ENCODE measurements around the gene TBX15. TPM values are rescaled to one million over a fixed set of nuclear protein-coding genes. Genes with fewer than 3 reads are reported as not detected.

Gene TBX15
- total RNA-seq, 1 donor from 2014 or later = not detected

DNA sequence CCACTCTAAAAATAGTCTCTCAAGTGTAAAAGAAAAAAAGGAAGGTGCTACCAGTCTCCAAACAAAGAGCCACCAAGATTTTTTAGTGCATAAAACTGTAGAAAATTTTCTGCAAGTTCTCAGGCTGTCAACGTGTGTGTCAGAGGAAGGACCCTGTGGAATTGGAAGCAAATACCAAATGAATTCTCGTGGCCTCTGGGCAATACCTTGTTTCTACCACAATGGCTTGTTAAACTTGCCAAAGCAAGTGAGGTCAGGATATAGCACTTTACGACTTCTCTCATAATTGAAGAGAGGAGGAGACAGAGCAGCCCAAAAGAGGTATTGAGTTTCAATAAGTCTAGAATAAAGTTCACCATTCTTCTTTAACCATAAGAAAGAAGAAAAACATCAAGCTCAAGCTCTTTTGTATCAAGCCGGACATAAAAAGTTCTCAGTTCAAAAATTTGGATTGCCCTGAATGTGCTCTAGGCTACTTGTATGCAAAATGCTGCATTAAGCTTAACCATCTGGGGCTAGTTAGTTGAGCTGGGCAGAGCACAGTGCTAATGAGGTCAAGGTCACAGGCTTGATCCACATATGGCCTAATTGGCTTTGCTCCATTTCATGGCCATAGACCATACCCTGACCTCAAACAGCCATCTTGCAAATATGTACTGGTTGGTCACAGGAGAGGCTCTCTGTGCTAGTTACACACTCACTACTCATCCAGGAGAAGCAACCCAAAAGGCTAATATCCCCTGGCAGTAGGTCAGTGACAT lies 60.5 kb downstream of the TBX15 start:
- FAIRE-seq (no peak), DNase-seq (ENCODE audit: low read depth) (no peak)
- Histone ChIP-seq H3K27me3 (ENCODE audit: control insufficient read depth, insufficient read depth, low read length) (no peaks in the 10 kb centered on the region), H3K4me3 (ENCODE audit: low read depth, low read length) (no peak overlapping the region), H3K36me3 (ENCODE audit: control insufficient read depth, insufficient read depth, low read length) (no peaks in the 10 kb centered on the region)
- TF ChIP-seq, protein P1, sequence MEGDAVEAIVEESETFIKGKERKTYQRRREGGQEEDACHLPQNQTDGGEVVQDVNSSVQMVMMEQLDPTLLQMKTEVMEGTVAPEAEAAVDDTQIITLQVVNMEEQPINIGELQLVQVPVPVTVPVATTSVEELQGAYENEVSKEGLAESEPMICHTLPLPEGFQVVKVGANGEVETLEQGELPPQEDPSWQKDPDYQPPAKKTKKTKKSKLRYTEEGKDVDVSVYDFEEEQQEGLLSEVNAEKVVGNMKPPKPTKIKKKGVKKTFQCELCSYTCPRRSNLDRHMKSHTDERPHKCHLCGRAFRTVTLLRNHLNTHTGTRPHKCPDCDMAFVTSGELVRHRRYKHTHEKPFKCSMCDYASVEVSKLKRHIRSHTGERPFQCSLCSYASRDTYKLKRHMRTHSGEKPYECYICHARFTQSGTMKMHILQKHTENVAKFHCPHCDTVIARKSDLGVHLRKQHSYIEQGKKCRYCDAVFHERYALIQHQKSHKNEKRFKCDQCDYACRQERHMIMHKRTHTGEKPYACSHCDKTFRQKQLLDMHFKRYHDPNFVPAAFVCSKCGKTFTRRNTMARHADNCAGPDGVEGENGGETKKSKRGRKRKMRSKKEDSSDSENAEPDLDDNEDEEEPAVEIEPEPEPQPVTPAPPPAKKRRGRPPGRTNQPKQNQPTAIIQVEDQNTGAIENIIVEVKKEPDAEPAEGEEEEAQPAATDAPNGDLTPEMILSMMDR (IDR thresholded peaks at IDR 0.05; ENCODE audit: insufficient read depth, low read length, severe bottlenecking) = no peak

DNA sequence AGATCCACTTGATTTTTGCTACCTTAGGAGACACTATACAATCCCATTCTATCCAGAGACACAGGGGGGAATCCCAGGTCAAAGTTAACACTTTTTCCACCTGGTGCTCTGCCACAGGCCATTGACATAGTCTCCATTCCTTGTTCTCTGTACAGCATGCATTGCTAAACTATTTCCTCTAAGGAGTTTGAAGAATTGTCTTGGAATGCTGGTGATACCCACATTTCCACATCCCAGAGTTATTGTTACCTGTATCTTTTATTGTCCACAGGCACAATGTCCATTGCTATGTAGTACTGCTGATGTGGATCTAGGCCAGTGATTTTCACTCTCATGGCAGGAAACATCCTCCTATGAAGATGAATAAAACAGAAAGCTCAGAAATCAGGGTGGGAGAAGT lies 61.9 kb downstream of the TBX15 start:
- FAIRE-seq (no peak), DNase-seq (ENCODE audit: low read depth) (no peak)
- TF ChIP-seq, protein P1 (IDR thresholded peaks at IDR 0.05; ENCODE audit: insufficient read depth, low read length, severe bottlenecking) = no peak
- no peak overlapping the region for H3K4me3 ChIP-seq (ENCODE audit: low read depth, low read length)
- H3K27me3 ChIP-seq (ENCODE audit: control insufficient read depth, insufficient read depth, low read length) = no peaks in the 10 kb centered on the region
- H3K36me3 ChIP-seq (ENCODE audit: control insufficient read depth, insufficient read depth, low read length) = no peaks in the 10 kb centered on the region

DNA sequence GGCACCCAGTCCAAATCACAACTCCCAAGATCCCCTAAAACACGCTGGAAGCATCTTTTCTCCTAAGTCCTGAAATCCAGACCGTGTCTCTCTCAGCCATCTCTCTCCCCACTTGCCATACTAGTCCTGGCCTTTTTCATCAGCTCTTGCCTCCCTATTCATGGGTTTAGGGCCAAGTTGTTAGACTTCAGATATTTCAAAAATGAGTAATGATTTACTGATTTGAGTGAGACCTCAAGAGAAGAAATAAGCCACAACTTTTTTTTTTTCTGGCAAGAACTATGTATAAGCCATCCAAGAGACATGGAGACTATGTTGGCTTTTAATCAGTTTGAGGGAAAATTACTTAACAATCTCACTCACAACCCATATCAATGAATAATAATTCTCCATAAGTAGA lies 62.5 kb downstream of the TBX15 start:
- H3K27me3 ChIP-seq (ENCODE audit: control insufficient read depth, insufficient read depth, low read length) = no peaks in the 10 kb centered on the region
- H3K4me3 ChIP-seq (ENCODE audit: low read depth, low read length) = no peak overlapping the region
- TF ChIP-seq, protein P1 (IDR thresholded peaks at IDR 0.05; ENCODE audit: insufficient read depth, low read length, severe bottlenecking) = no peak
- FAIRE-seq = no peak
- no peaks in the 10 kb centered on the region for H3K36me3 ChIP-seq (ENCODE audit: control insufficient read depth, insufficient read depth, low read length)
- no peak for DNase-seq (ENCODE audit: low read depth)

- TF ChIP-seq, protein P1 (IDR thresholded peaks at IDR 0.05; ENCODE audit: insufficient read depth, low read length, severe bottlenecking) = no peak
- DNase-seq (ENCODE audit: low read depth) (no peak), FAIRE-seq (no peak)
- Histone ChIP-seq H3K36me3 (ENCODE audit: control insufficient read depth, insufficient read depth, low read length) (no peaks in the 10 kb centered on the region), H3K27me3 (ENCODE audit: control insufficient read depth, insufficient read depth, low read length) (no peaks in the 10 kb centered on the region), H3K4me3 (ENCODE audit: low read depth, low read length) (no peak overlapping the region)
Observed at GRCh38 chr1:118923319-118923718, 64.8 kb downstream of the TBX15 start.

DNA sequence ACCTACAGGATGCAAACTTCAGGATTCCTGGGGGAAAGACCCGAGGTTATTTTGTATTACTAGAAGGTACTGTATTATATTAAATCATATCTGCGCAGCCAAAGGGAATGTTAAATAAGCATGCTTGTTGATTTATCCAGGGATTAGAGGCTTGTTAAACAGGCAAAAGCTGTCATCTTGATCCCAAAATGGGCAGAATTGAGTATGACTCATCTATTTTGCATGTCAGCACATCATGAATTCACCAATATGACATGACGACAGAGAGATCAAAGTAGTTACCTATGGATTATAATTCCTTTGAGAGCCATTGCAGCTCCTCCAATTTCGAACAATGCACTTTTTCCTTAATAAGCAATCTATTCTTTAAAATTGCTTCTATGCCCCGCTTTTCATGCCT lies 66.1 kb downstream of the TBX15 start:
- TF ChIP-seq, protein P1 (IDR thresholded peaks at IDR 0.05; ENCODE audit: insufficient read depth, low read length, severe bottlenecking) = no peak
- Histone ChIP-seq H3K27me3 (ENCODE audit: control insufficient read depth, insufficient read depth, low read length) (no peaks in the 10 kb centered on the region), H3K36me3 (ENCODE audit: control insufficient read depth, insufficient read depth, low read length) (no peaks in the 10 kb centered on the region), H3K4me3 (ENCODE audit: low read depth, low read length) (no peak overlapping the region)
- DNase-seq (ENCODE audit: low read depth) (no peak), FAIRE-seq (no peak)

Measured in bronchial epithelial cell (primary cell).